CD4-positive, alpha-beta T cell treated with Interleukin-4 for 1 hour (primary cell): Measurements from ENCODE around the gene CAPN13.

ENCODE experiments used
- DNase-seq, 2 donors: peaks; one replicate each; pipeline ENCODE4 v3.0.0-alpha.2; 2020 to 2022

CAPN13 gene

DNA sequence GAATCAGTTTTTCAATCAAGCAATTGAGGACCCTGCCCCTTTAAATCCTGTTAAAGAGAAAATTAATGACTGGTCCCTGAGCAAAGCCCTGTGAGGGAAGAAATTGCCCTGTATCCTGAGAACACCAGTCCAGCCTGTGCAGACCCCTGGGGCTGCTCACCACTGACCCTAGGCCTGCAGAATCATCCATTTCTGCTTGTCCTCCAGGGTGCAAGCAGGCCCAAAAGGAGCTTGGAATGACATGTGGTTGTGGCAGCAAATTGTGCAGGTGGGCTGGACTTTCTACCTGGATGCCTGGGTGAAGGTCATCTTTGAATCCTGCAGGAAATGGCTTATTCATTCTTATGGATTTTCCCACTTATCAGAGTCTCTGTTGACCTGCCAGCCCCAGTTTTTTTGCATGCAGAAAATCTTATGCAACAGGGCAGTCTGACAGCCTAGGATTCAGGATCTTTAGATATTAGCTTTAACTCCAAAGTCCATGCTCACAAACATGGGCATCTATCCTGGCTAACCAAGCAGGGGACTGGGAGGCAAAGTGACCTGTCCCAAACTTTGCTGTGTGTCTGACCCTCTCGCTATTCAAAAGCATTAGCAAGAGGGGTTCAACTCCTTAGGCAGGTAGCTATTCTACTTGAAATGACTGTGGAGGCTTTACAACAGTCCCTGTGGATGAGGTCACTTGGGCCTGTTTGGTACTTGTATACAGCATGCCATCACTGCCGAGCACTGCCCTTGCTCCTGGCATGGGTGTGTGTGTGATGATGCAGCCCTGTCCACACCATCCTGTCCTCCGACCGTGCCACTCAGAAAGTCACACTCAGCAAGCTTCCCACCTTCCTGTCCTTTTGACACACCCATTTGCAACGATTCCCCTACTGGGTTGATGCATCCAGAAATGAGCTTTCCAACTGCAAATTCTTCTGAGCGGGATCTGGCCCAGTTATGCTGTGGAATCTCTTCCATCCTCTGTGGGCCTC, 85.3 kb downstream of the CAPN13 start:
- peak in 1 of 2 donors; percentile 4 for DNase-seq

DNA sequence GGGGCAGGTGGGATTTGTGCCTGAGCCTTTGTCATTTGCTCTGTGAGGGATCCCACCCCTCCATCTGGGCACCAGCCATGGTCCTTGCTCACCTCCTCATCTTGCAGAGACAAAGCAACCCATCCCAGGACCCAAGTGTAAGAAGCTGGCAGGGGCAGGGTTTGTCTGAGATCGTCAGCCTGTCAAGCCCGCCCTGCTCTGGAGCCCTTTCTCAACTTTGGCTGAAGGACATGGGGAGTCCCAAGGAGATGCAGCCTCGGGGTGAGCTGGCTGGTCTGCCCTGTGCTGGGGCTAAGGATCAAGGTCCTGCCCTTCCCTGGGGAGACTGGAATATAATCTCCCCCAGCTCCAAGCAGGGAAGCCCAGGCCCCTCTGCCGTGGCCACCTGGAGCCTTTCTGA, 86.0 kb downstream of the CAPN13 start:
- DNase-seq = peak in 1 of 2 donors; percentile 8

DNA sequence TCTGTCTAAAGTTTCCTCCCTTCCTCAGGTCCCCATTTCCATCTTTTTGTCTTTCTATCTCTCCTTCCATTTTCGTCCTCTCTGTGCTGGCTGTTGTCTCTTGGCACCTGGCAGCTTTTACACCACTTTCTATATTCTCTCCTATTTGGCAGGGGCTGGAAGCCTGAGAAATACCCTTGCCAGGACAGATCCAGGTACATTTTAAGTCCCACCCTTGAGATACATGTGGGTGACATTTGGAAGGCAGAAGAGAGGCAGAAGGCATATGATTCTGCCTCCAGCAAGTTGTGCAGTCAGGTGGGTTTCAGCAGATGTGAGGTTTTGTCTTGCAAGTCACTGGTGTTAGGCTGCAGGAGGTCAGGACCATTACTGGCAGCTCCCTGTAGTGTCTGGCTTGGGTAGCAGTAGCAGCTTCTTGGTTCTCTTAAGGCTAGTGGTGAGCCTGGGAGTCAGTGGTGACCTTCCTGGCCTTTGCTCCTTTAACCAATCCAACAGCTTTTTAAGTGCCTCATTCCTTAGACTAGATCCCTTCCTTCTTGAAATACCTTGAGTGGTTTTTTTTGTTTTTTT, 90.1 kb downstream of the CAPN13 start:
- DNase-seq = no peak

DNA sequence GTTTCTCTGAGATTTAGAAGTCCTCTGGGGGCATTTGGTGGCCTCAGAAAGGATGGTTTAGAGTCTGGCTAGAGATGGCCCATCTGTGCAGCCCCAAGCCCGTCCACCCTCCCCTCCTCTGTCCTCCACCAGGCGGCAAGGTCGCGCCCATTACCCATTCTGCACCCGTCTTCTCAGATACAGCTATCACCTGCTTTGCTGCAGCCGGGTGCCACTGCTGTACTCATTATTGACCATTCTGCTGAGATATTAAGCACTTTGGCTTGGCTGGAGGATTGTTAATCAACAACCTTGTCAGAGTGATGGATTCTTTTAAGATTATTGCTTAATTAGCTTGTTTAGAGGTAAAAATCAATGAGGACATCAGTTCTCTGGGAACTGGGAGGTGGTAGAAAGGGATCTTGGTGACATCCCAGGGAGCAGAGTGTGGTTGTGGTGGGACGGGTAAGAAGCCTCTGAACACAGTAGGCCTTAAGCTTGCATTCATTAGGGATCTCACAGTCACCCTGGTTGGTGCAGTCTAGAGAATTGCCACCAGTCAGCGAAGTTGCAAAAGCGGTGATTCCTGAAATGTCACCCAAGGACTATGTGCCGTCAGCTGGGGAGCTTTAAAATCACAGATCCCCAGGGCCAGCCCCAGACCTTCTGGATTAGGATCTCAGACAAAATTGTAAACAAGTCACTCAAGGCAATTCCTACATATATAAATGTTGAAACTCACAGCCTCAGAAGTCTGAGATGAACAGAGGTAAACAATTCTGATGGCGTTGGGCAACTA, 90.9 kb downstream of the CAPN13 start:
- DNase-seq = no peak

DNA sequence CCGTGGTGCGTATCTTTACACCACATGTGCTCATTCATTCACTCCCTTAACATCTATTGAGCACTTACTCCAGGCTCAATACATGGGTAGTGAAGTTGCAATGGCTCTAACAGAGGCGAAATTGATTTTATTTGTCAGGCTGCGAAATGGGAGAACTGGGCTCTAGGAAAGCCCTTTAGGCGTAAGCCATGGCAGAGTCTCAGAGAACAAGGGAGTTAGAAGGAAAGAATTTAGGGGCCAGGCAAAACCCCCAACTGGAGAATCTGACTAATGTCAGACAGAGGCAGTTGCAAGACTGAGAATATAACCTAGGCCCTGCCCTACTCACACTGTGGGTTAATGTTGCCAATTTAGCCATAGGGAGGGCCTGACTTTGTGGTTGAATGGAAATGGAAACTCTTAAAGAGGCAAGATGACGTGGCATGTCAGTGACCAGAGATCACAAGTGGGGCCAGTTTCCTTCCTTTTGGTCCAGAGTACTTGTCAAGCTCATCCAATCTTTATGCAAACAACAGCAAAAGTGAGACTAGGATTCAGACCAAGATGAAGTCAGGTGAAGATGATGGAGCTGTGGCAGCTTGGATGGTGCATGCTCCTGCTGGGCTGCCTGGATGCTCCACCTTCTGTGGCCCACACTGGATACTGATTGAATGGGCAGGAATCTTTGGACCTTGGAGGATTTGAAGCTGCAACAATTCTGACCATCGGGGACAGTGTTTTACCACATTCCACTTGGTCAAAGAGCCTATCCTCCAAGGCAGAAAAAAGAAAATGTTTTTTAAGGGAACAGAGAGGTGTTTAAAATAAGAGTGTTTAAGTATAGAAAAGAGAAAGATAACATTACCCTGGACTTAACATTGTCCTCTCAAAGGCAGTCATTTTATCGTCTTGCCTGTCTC, 92.2 kb downstream of the CAPN13 start:
- no peak for DNase-seq

DNA sequence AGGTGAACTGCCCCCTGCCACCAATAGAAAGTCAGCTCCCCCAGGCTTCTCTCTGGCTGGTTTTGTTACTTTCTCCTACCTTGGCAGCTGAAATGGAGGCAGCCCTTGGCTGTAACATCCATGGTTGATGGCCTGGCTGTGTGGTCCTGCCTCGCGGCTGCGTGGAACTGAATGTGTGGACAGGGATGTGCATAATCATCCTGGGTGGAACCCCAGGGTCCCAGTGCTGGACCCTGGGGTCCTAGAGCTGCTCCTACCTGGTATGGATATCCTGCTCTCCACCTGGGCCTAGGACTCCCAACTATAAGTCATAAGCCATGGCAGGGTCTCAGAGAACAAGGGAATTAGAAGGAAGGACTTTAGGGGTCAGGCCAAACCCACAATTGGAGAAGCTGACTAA, 93.5 kb downstream of the CAPN13 start:
- no peak for DNase-seq

DNA sequence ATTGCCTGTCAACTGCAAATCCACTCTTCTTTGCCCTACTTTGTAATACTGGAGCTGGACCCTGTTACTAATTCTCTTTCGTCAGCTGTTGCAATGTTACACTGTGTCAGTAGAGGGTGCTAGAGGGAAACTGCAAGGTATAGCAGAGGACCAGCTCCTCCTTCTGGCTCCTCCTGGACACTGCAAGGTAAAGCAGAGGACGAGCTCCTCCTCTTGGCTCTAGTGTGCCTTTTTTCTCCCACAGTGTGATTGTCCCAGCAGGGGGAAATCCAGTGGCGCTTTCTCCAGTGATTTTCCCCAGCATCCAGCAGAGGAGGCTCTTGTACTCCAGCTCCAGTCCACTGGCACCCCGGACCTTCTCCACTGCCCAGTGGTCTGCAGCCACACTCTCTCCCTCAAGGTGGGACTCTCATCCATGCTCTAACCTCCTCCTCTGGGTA, 95.6 kb downstream of the CAPN13 start:
- peak; percentile 88 to 92 for DNase-seq

DNA sequence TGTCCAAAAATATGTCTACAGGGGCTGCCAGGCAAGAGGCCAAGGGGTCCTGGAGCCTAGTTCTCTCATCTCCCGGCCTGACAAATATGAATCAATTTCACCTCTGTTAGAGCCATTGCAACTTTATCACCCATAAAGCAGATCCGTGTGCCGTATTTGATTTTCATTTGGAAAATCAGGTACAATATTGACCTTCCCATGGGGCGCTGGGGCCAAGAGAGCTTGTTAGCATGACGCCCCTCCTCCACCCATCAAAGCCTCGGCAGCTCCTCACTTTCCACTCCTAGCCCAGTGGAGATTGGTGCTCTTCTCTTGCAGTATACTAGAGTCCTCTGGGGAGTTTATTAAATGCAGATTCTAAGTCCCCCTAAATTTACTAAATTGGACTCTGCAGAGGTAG, 96.8 kb downstream of the CAPN13 start:
- DNase-seq = no peak

DNA sequence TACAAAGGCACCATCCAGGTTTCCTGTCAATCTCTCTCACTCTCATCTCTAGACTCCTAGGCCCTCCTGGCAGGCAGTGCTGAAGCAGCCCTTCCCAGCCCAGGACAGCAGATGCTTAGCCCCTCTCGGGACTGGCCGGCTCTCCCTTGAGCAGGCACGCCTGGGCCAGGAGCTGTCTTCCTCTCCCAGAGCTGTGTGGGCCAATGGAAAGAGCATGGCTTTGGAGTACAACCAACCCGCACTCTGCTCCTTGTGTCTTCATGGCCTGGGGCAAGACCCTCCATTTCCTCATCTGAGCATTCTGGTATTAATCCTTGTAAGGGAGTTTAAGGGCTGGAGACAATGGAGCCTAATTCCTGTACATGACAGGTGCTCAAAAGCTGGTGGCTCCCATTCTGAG, 97.2 kb downstream of the CAPN13 start:
- no peak for DNase-seq

DNA sequence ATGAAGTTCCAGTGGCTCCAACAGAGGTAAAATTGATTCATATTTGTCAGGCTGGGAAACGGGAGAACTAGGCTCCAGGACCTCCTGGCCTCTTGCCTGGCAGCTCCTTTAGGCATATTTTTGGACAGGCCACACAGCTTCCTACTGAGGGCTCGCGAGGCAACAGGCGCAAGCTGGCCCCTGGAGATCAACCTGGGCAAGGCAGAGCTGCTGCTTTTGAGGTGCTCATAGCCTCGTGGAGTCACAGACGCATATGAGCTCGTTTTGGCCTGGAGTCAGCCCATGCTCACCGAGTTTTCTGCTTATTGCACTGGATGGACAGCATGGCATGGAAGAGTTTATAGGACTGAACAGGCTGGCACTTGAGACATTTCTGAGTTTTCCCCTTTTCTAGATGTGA, 97.7 kb downstream of the CAPN13 start:
- no peak for DNase-seq

DNA sequence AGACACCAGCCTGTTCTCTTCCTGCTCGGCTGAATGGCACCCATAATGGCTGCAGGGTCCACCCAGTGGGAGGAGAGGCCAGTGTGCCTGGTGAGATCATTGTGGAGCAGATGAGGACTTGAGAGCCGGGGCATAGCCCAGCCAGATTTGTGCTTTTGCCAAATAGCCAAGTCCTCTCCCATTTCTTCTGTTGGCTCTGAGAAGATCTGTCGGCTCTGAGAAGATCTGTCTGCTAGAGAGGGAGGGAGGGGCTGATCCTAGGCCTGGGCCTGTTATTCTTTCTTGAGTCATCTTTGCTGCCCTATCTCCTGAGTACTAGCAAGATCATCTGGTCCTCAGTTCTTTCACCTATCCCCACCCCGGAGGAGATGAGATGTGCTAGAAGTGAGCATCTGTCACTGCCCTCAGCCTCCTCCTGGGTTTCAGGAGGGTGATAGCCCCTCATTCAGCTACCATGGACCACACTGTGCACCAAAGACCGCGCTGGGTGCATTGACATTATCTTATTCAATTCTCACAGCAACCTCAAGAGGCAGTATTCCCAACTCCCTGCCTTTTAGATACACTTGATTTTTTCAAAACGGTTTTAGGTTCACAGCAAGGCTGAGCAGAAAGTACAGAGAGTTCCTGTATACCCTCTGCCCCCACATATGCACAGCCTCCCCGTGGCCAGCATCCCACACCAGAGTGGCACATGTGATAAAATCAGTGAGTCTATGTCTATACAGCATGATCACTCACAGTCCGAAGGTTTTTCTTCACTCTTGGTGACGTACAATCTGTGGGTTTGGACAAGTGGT, 98.6 kb downstream of the CAPN13 start:
- DNase-seq = no peak

DNA sequence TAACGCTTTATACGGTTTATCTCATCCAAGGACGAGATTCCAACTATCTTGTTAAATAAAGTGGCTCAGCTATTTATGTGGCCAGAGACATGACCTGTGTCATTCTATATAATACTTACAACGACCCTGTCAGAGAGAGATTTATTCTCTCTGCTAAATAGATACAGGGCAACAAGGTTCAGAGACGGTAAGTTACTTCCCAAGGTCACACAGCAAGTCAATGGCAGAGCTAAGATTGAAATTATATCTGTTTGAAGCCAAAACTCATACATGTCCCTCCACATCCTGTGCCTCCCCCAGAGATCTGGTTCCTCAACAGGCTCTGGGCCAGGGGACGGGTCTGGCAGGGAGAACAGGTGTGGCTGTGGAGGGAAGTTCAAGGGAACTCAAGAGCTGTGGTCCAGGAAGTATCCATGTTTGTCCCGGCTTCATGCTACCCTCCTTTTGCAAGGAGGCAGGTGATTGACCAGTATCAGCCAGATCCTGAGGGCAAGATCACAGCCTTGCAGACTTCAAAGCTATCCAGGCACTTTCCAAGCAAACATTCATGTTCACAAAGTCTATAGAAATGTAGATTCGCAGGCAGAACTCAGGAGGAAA, 99.8 kb downstream of the CAPN13 start:
- DNase-seq = no peak

DNA sequence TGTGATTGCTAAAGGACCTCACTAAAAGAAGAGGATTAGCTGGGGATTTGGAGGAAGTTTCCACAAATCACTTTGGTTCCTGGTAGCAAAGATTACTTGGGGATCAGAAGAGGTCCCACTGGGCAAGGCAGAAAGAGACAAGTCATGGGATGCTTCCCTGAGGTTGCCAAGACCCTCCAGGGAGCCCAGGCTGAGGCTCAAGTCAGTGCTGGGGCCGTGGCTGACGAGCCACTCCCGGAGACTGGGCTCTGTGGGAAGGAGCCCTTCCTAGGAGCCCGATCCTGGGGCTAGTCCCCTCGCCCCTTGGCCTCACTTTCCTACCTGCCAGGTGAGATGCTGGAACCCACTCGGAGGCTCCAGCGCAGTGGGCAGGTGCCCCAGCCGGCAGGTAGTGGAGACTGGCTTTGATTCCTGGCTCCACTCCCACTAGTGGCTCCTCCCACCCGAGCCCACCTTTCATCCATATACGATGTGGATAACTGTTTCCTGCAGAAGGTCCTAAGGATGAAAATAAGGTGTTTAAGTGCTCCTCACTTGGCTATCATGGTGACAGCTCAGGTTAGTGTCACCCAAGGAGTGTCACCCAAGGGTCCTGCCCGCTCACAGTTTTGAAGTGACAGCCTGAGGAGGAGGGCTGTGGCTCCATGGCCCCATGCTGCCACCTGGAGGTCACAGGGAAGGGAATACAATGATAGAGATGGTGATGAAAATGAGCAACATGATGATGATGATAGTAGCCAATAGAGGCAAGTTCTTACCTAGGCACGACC, 100.5 kb downstream of the CAPN13 start:
- DNase-seq = peak; percentile 75 to 79

DNA sequence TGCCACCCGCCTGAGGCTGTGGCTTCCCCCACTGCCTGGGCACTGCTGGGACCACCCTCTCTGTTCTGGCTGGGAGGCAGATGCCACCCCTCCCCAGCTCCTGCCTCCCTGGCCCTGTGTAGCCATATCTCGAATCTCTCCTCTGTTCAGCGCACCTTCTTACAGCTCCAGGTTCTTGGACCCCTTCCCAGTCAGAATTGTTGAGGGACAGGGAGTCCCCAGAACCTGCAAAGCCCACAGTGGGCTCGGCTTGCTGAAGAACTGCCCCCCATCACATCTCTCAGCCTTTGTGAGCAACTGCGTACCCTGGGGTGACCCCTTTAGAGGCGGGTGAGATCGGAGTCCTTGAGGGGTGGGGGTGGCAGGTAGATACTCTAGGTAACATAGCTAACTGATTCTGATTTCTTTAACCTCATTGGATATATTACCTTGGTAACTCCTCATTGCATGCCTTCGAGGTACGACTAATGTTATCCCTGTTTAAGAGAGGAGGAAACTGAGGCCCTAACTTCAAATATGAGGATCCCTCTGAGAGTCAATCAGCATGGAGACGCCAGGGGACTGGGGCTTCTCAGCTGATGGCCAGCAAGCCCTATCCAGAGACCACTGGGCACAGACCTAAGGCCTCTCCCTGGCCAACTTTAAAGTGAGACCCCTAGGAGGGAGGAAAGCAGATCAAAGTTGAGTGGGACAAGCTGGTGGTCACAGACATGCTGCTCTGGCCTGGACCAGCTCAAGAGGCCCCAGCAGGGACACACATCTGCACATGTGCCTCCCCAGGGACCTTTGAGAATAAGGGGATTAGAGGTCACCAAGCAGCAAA, 101.3 kb downstream of the CAPN13 start:
- DNase-seq = no peak

DNA sequence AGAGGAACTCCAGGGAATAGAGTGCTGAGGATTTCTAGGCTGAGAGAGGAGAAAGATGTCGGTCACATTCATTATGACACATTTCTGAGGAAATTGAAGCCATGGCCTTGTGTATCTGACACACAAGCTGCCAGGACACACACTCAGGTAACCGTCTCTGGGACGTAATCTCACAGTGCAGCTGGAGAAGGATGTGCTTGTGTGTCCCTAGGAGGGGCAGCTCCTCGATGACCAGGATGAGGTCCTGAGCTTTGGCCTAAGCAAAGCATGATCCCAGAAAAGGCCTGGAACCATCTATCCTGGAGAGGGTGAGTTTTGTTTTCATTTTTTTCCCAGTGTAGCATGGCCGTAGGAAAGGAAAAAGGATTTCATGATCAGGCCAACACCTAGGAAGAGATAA, 102.2 kb downstream of the CAPN13 start:
- no peak for DNase-seq

DNA sequence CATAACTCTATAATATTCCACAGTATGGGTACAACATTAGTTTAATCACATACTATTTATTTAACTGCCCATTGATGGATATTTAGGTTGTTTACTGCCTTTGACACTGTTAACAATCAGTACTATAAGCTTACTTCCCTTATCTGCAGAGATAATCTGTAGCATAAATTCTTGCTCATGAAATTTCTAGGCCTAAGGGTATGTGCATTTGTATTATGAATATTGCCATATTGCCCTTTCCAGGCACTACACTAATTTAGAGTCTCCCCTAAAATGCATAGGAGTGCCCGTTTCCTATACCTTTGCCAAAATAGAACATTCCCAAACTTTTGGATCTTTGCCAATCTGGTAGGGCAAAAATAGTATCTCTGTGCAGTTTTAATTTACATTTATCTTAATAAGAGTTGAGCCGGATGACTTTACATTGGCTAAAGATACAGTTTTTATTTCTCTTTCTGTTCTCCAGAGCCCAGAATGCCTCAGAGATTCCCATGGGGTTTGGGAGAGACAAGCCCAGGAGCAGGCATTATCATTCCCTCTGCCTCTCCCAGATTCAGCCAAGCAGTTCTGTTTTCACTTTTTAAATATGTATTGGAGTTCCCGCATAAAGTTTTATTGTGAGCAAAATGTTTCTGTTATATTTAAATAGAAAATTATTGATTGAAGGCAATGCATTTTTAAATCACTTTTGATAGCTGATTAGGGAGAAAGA, 102.8 kb downstream of the CAPN13 start:
- DNase-seq = no peak

DNA sequence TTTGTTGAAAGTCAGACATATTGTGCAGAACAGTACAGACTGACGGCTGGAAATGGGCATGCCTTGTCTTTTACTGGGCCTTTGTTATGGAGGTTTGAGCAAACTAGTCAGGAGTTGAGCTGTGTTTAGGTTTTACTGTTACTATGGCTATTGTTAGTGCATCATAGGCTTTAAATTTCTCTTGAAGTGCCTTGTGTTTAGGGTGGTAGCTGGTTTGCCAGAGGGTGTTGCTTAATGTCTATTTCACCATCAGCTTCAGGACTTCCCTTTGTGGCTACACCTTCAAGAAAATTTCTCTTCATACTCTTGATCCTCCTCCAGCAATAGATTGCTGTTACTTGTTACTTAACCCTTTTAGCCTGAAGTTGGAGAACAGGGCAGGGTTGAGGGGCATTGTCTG, 104.6 kb downstream of the CAPN13 start:
- peak in 1 of 2 donors; percentile 43 for DNase-seq

DNA sequence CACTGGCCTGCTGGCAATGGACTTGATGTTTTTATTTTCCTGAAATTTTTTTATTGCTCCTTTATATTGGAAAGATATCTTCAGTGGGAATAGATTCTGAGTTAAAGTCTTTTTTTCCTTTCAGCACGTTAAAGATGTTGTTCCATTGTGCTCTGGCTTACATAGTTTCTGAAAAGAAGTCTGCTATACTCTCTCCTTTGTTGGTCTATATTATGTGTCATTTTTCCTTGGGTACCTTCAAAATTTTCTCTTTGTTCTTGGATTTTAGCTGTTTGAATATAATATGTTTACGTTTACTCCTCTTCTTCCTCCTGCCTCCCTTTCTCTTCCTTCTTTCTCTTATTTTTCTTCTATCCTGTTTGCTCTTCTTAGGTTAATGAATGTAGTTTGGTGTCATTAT, 105.5 kb downstream of the CAPN13 start:
- DNase-seq = no peak
